ENCODE results near the gene GABARAP. TPM values are rescaled to one million over a fixed set of nuclear protein-coding genes. Genes with fewer than 3 reads are reported as not detected.

Gene GABARAP
- total RNA-seq, 1 donor from 2014 or later: 146 TPM

GRCh38 chr17:7196651-7197401 is 45.4 kb downstream of the GABARAP start:
- no peaks in the 10 kb centered on the region for H3K27me3 Mint-ChIP-seq (ENCODE audit: insufficient read depth)
- H3K4me1 Mint-ChIP-seq (ENCODE audit: low read depth): no peaks in the 10 kb centered on the region
- H3K36me3 Mint-ChIP-seq (ENCODE audit: low read depth): peaks cover 5% of the 10 kb centered on the region
- DNase-seq (ENCODE audit: low spot score): no peak
- H3K9me3 Mint-ChIP-seq: no peaks in the 10 kb centered on the region
- H3K4me3 Mint-ChIP-seq: no peak overlapping the region
- intact Hi-C loops (cut with micrococcal nuclease): no loop called here
- H3K27ac Mint-ChIP-seq: no peak overlapping the region

- H3K9me3 Mint-ChIP-seq: no peaks in the 10 kb centered on the region
- intact Hi-C loops (cut with micrococcal nuclease): no loop called here
- no peak overlapping the region for H3K27ac Mint-ChIP-seq
- no peaks in the 10 kb centered on the region for H3K4me1 Mint-ChIP-seq (ENCODE audit: low read depth)
- no peak overlapping the region for H3K4me3 Mint-ChIP-seq
- H3K36me3 Mint-ChIP-seq (ENCODE audit: low read depth): peaks cover 5% of the 10 kb centered on the region
- no peak for DNase-seq (ENCODE audit: low spot score)
- H3K27me3 Mint-ChIP-seq (ENCODE audit: insufficient read depth): no peaks in the 10 kb centered on the region
These were observed 46.3 kb downstream of the GABARAP start for GRCh38 chr17:7195971-7196370.

- no peaks in the 10 kb centered on the region for H3K27me3 Mint-ChIP-seq (ENCODE audit: insufficient read depth)
- H3K27ac Mint-ChIP-seq: peak overlapping the region; percentile 58
- no peaks in the 10 kb centered on the region for H3K4me1 Mint-ChIP-seq (ENCODE audit: low read depth)
- H3K36me3 Mint-ChIP-seq (ENCODE audit: low read depth): peaks cover 5% of the 10 kb centered on the region
- H3K9me3 Mint-ChIP-seq: no peaks in the 10 kb centered on the region
- intact Hi-C loops (cut with micrococcal nuclease): no loop called here
- no peak overlapping the region for H3K4me3 Mint-ChIP-seq
- DNase-seq (ENCODE audit: low spot score): no peak
These were observed 49.8 kb downstream of the GABARAP start for GRCh38 chr17:7192271-7192937.

- H3K36me3 Mint-ChIP-seq (ENCODE audit: low read depth): peaks cover 5% of the 10 kb centered on the region
- no peak overlapping the region for H3K27ac Mint-ChIP-seq
- intact Hi-C loops (cut with micrococcal nuclease): no loop called here
- peaks cover 1% of the 10 kb centered on the region for H3K4me1 Mint-ChIP-seq (ENCODE audit: low read depth)
- no peak for DNase-seq (ENCODE audit: low spot score)
- H3K27me3 Mint-ChIP-seq (ENCODE audit: insufficient read depth): no peaks in the 10 kb centered on the region
- no peak overlapping the region for H3K4me3 Mint-ChIP-seq
- H3K9me3 Mint-ChIP-seq: no peaks in the 10 kb centered on the region
These were observed 50.5 kb downstream of the GABARAP start for GRCh38 chr17:7191571-7192270.

- H3K9me3 Mint-ChIP-seq: no peaks in the 10 kb centered on the region
- intact Hi-C loops (cut with micrococcal nuclease): no loop called here
- H3K4me3 Mint-ChIP-seq: no peak overlapping the region
- H3K4me1 Mint-ChIP-seq (ENCODE audit: low read depth): peaks cover 8% of the 10 kb centered on the region
- no peak overlapping the region for H3K27ac Mint-ChIP-seq
- no peak for DNase-seq (ENCODE audit: low spot score)
- H3K27me3 Mint-ChIP-seq (ENCODE audit: insufficient read depth): no peaks in the 10 kb centered on the region
- H3K36me3 Mint-ChIP-seq (ENCODE audit: low read depth): peaks cover 5% of the 10 kb centered on the region
These were observed 51.2 kb downstream of the GABARAP start for GRCh38 chr17:7191069-7191468.

- DNase-seq (ENCODE audit: low spot score): no peak
- Mint-ChIP-seq H3K4me3 (no peak overlapping the region), H3K4me1 (ENCODE audit: low read depth) (peaks cover 8% of the 10 kb centered on the region), H3K27me3 (ENCODE audit: insufficient read depth) (no peaks in the 10 kb centered on the region), H3K36me3 (ENCODE audit: low read depth) (peaks cover 5% of the 10 kb centered on the region), H3K9me3 (no peaks in the 10 kb centered on the region), H3K27ac (no peak overlapping the region)
- intact Hi-C loops (cut with micrococcal nuclease): no loop called here
These were observed 51.9 kb downstream of the GABARAP start for GRCh38 chr17:7190276-7190917.

Other genes starting within 250 kb of the GABARAP start
- not detected in 2 replicates for gene ALOX12, start 246.4 kb downstream of the GABARAP start, total RNA-seq
- 140 and 144 TPM in 2 replicates for gene RNASEK, start 229.8 kb downstream of the GABARAP start, total RNA-seq
- 1.5 and 2.5 TPM in 2 replicates for gene BCL6B, start 219.4 kb downstream of the GABARAP start, total RNA-seq
- gene SLC16A13, start 206.4 kb downstream of the GABARAP start, total RNA-seq: 14.3 and 14.8 TPM in 2 replicates
- gene SLC16A11, start 198.4 kb downstream of the GABARAP start, total RNA-seq: 0.34 and 0.47 TPM in 2 replicates
- gene CLEC10A, start 162.2 kb downstream of the GABARAP start, total RNA-seq: not detected in 2 replicates
- gene ASGR2, start 127.6 kb downstream of the GABARAP start, total RNA-seq: not detected in 2 replicates
- 1.1 and 1.6 TPM in 2 replicates for gene ASGR1, start 63.1 kb downstream of the GABARAP start, total RNA-seq
- 15.3 and 15.5 TPM in 2 replicates for gene DLG4, start 22.6 kb downstream of the GABARAP start, total RNA-seq
- 287 and 294 TPM in 2 replicates for gene ACADVL, start 22.5 kb downstream of the GABARAP start, total RNA-seq
- 70.0 and 73.5 TPM in 2 replicates for gene DVL2, start 7.9 kb downstream of the GABARAP start, total RNA-seq
- 52.5 and 55.4 TPM in 2 replicates for gene PHF23, start 3.0 kb downstream of the GABARAP start, total RNA-seq
- 191 and 193 TPM in 2 replicates for gene CTDNEP1, start 9.3 kb upstream of the GABARAP start, total RNA-seq
- 73.6 and 75.5 TPM in 2 replicates for gene ELP5, start 9.8 kb upstream of the GABARAP start, total RNA-seq
- 0.15 and 0.60 TPM in 2 replicates for gene CLDN7, start 20.0 kb upstream of the GABARAP start, total RNA-seq
- gene SLC2A4, start 39.3 kb upstream of the GABARAP start, total RNA-seq: 0.17 and 0.31 TPM in 2 replicates
- 0.36 TPM in 1 of 2 replicates, not detected in the other for gene YBX2, start 52.2 kb upstream of the GABARAP start, total RNA-seq
- 1,241 and 1,262 TPM in 2 replicates for gene EIF5A, start 65.2 kb upstream of the GABARAP start, total RNA-seq
- 52.3 and 59.0 TPM in 2 replicates for gene GPS2, start 72.9 kb upstream of the GABARAP start, total RNA-seq
- 57.1 and 60.9 TPM in 2 replicates for gene NEURL4, start 86.9 kb upstream of the GABARAP start, total RNA-seq
- 260 and 266 TPM in 2 replicates for gene ACAP1, start 94.1 kb upstream of the GABARAP start, total RNA-seq
- gene KCTD11, start 109.7 kb upstream of the GABARAP start, total RNA-seq: 5.3 TPM in 2 replicates
- gene TMEM95, start 112.7 kb upstream of the GABARAP start, total RNA-seq: 0.17 TPM in 1 of 2 replicates, not detected in the other
- gene TNK1, start 138.6 kb upstream of the GABARAP start, total RNA-seq: 3.8 and 4.9 TPM in 2 replicates
- 77.1 and 78.2 TPM in 2 replicates for gene PLSCR3, start 152.1 kb upstream of the GABARAP start, total RNA-seq
- 53.5 and 54.7 TPM in 2 replicates for gene TMEM256, start 161.6 kb upstream of the GABARAP start, total RNA-seq
- 2.3 and 2.7 TPM in 2 replicates for gene NLGN2, start 165.4 kb upstream of the GABARAP start, total RNA-seq
- not detected in 2 replicates for gene SPEM1, start 177.9 kb upstream of the GABARAP start, total RNA-seq
- not detected in 2 replicates for gene SPEM2, start 183.2 kb upstream of the GABARAP start, total RNA-seq
- gene SPEM3, start 186.4 kb upstream of the GABARAP start, total RNA-seq: not detected in 2 replicates
- gene TMEM102, start 193.0 kb upstream of the GABARAP start, total RNA-seq: 12.3 and 14.0 TPM in 2 replicates
- gene FGF11, start 197.1 kb upstream of the GABARAP start, total RNA-seq: 5.3 and 6.4 TPM in 2 replicates
- gene CHRNB1, start 202.6 kb upstream of the GABARAP start, total RNA-seq: 6.6 and 7.0 TPM in 2 replicates
- 15.1 and 16.0 TPM in 2 replicates for gene ZBTB4, start 237.2 kb upstream of the GABARAP start, total RNA-seq
- not detected in 2 replicates for gene SLC35G6, start 239.0 kb upstream of the GABARAP start, total RNA-seq
- 221 and 223 TPM in 2 replicates for gene POLR2A, start 241.9 kb upstream of the GABARAP start, total RNA-seq

All from activated T-helper 1 cell treated with anti-CD3 and anti-CD28 coated beads, Interleukin-12 subunit alpha, Interleukin-12 subunit beta, Interleukin-2, Interleukin-4 antibody, amounts not matched to agents 30 ng/mL and 10 ng/mL and 1 ng/mL, durations not matched to agents 14 hours and 24 hours and 36 hours (primary cell).